Adrenal gland (tissue), 12 donors: ENCODE measurements around the gene PLXNC1. TPM values are rescaled to one million over a fixed set of nuclear protein-coding genes. Genes with fewer than 3 reads are reported as not detected.
A peak's percentile ranks its signal among the peaks of the same experiment; 100 is the strongest.

Experiments
- DNase-seq, 7 donors: peaks; one replicate each; pipeline ENCODE4 v3.0.0-alpha.2; 2019 to 2020
- H3K27ac ChIP-seq, 5 donors: fragments of 200-600 bp; sonication (generic) in 4 of 5; 1 replicate in 3 of 5; 2 replicates in 2 of 5; pipeline versions ENCODE4 v1.5.1 to v1.8.0; 2016 to 2020; ENCODE audit warnings: mild to moderate bottlenecking in 1 of 5
- H3K27me3 ChIP-seq: fragments of 200-600 bp; 2 replicates; pipeline ENCODE4 v1.8.0; 2021
- H3K36me3 ChIP-seq, 2 donors: fragments of 200-600 bp; replicated peaks in 1 of 2; 1 replicate in 1 of 2; 2 replicates in 1 of 2; pipeline versions ENCODE4 v1.5.1 to v1.8.0; 2018 to 2022
- H3K4me1 ChIP-seq, 2 donors: fragments of 200-600 bp; replicated peaks in 1 of 2; 1 replicate in 1 of 2; 2 replicates in 1 of 2; pipeline versions ENCODE4 v1.5.1 to v1.8.0; 2018 to 2021
- H3K4me3 ChIP-seq, 4 donors: fragments of 200-600 bp; sonication (generic) in 3 of 4; one replicate each; pipeline ENCODE4 v1.5.1; 2016 to 2018
- H3K9me3 ChIP-seq, 3 donors: fragments of 200-600 bp; sonication (generic) in 1 of 3; replicated peaks in 1 of 3; 1 replicate in 2 of 3; 2 replicates in 1 of 3; pipeline versions ENCODE4 v1.5.1 to v1.8.0; 2016 to 2021
- CTCF ChIP-seq, 6 experiments: fragments of 450-650 bp in 4 of 6; fragments of 200-600 bp in 2 of 6; sonication (generic) in 1 of 6; IDR thresholded peaks; 1 replicate in 5 of 6; 2 replicates in 1 of 6; pipeline versions ENCODE4 v1.5.1 to v1.8.0; 2016 to 2021; ENCODE audit warnings: antibody characterized with exemption in 6 of 6, mild to moderate bottlenecking in 2 of 6, moderate library complexity in 1 of 6
- POLR2A ChIP-seq, 2 donors: fragments of 450-650 bp; IDR thresholded peaks; one replicate each; pipeline ENCODE4 v1.6.1; 2017; ENCODE audit warnings: antibody characterized with exemption in 2 of 2, mild to moderate bottlenecking in 2 of 2, moderate library complexity in 1 of 2
- WGBS, 4 donors: extraction: QIAGEN DNeasy Blood & Tissue Kit in 2 of 4; methylation state at CpG; one replicate each; pipeline versions ENCODE4 v1.1.5 to v1.1.7; 2013 to 2017; 5-methylcytosine and 5-hydroxymethylcytosine counted together
- intact Hi-C, 2 donors: fragments of 100-400 bp; cut with DNase I; formaldehyde crosslinking; loops; one replicate each; pipeline versions ENCODE4 v1.14.1 to v1.15.0; 2022 to 2023
- polyA plus RNA-seq, 3 donors: library from polyadenylated mRNA; stranded (reverse); fragments of 200-250 nt in 2 of 3; fragments of 350-450 nt in 1 of 3; fragmentation: Illumina TruSeq in 1 of 3; extraction: RNeasy Lipid Tissue Mini Kit (QIAGEN cat#74804) in 1 of 3; gene quantifications; one replicate each; pipeline ENCODE4 v1.2.3, GENCODE V29; 2013 to 2014
- total RNA-seq, 9 donors: library from RNA; depleted of rRNA in 4 of 9; stranded (reverse); fragments of >200 nt in 4 of 9; fragments of 120-200 nt in 1 of 9; fragmentation: NEBNext Ultra II Directional in 1 of 9; extraction: Animal tissue kit (Norgen Biotek cat#: 25700) in 1 of 9; gene quantifications; one replicate each; pipeline versions ENCODE4 v1.1.0 to v1.2.4, GENCODE V29; 2013 to 2023
- donor health status: healthy with polysubstance abuse.
- donor health status: Bipolar disorder and iron deficiency.
- donor health status: DM: yes; HTN: yes; CAD: no.
- donor health status: DM: no; HTN: no; CAD: no.
- donor health status: DM: no; HTN: no; CAD: no.
- donor health status: DM: yes; HTN: yes; CAD: no.

Gene PLXNC1
- total and polyA plus RNA-seq, 12 donors: 2.5 to 23.4 (median 12.3) TPM

- no peaks in the 10 kb centered on the region for H3K36me3 ChIP-seq
- no peak for DNase-seq
- peaks cover 3 to 6% of the 10 kb centered on the region in 2 donors for H3K4me1 ChIP-seq
- no peak overlapping the region for H3K27ac ChIP-seq
- WGBS, 4 donors: 86 to 93% (median 92%) methylated on average over 4 to 7 of the region's 7 CpGs
- no peaks in the 10 kb centered on the region for H3K27me3 ChIP-seq
- TF ChIP-seq POLR2A (IDR thresholded peaks at IDR 0.05) (no peak), CTCF (IDR thresholded peaks at IDR 0.05) (no peak)
- no peak overlapping the region for H3K4me3 ChIP-seq
- intact Hi-C loops: no loop called here
- H3K9me3 ChIP-seq: no peaks in the 10 kb centered on the region
Measured at GRCh38 chr12:94202245-94203180, 54.1 kb downstream of the PLXNC1 start.

GRCh38 chr12:94203181-94203546 lies 54.8 kb downstream of the PLXNC1 start:
- intact Hi-C loops: no loop called here
- Histone ChIP-seq H3K27ac (no peak overlapping the region), H3K27me3 (no peaks in the 10 kb centered on the region), H3K9me3 (no peaks in the 10 kb centered on the region), H3K4me3 (no peak overlapping the region), H3K36me3 (no peaks in the 10 kb centered on the region), H3K4me1 (peaks cover 9 to 13% of the 10 kb centered on the region in 2 donors)
- DNase-seq: no peak
- WGBS, 4 donors: 41 to 50% (median 50%) methylated on average over 2 of the region's 2 CpGs
- TF ChIP-seq CTCF (IDR thresholded peaks at IDR 0.05) (no peak), POLR2A (IDR thresholded peaks at IDR 0.05) (no peak)

- WGBS, 4 donors: 67 to 75% (median 70%) methylated on average over 5 of the region's 5 CpGs
- DNase-seq: peak in 3 of 7 donors; percentile 16 to 50 (median 24)
- intact Hi-C loops: no loop called here
Measured at GRCh38 chr12:94203796-94204195, 55.4 kb downstream of the PLXNC1 start.

More at GRCh38 chr12:94203796-94204195, 55.4 kb downstream of the PLXNC1 start:
- Histone ChIP-seq H3K9me3 (no peaks in the 10 kb centered on the region), H3K4me3 (no peak overlapping the region), H3K27ac (no peak overlapping the region), H3K27me3 (no peaks in the 10 kb centered on the region), H3K36me3 (no peaks in the 10 kb centered on the region), H3K4me1 (peaks cover 15 to 19% of the 10 kb centered on the region in 2 donors)
- TF ChIP-seq POLR2A (IDR thresholded peaks at IDR 0.05) (no peak), CTCF (IDR thresholded peaks at IDR 0.05) (no peak)
